NCI-H2227 (cell line): ENCODE results near the gene RTN4RL2.

Source experiments
- DNase-seq: peaks from one replicate; lab custom pipeline; 2025; ENCODE audit not compliant: unreplicated experiment; lab: John Stamatoyannopoulos, UW

The RTN4RL2 gene

GRCh38 chr11:57461841-57462489 lies 1.6 kb downstream of the RTN4RL2 start:
- DNase-seq = no peak

- no peak for DNase-seq
These were observed 2.3 kb downstream of the RTN4RL2 start for GRCh38 chr11:57462597-57462996.

GRCh38 chr11:57463671-57464538 lies 3.6 kb downstream of the RTN4RL2 start:
- DNase-seq = no peak

GRCh38 chr11:57464539-57465181 lies 4.3 kb downstream of the RTN4RL2 start:
- DNase-seq = no peak

GRCh38 chr11:57466680-57467079 lies 6.4 kb downstream of the RTN4RL2 start:
- no peak for DNase-seq

GRCh38 chr11:57467508-57468157 lies 7.3 kb downstream of the RTN4RL2 start:
- no peak for DNase-seq

GRCh38 chr11:57468276-57468675 lies 7.9 kb downstream of the RTN4RL2 start:
- no peak for DNase-seq

- DNase-seq = no peak
These were observed 8.9 kb downstream of the RTN4RL2 start for GRCh38 chr11:57469268-57469667.

- no peak for DNase-seq
These were observed 11.2 kb downstream of the RTN4RL2 start for GRCh38 chr11:57471496-57471895.

GRCh38 chr11:57473285-57473841 lies 13.0 kb downstream of the RTN4RL2 start:
- peak; percentile 29 for DNase-seq

GRCh38 chr11:57474017-57474802 lies 13.9 kb downstream of the RTN4RL2 start:
- no peak for DNase-seq

- no peak for DNase-seq
These were observed 14.4 kb downstream of the RTN4RL2 start for GRCh38 chr11:57474803-57475115.

- no peak for DNase-seq
These were observed 14.9 kb downstream of the RTN4RL2 start for GRCh38 chr11:57475191-57475590.

GRCh38 chr11:57475671-57476046 lies 15.3 kb downstream of the RTN4RL2 start:
- DNase-seq = no peak

GRCh38 chr11:57476047-57476756 lies 15.9 kb downstream of the RTN4RL2 start:
- DNase-seq = no peak

GRCh38 chr11:57476757-57477506 lies 16.6 kb downstream of the RTN4RL2 start:
- no peak for DNase-seq

GRCh38 chr11:57477507-57478189 lies 17.3 kb downstream of the RTN4RL2 start:
- DNase-seq = no peak

GRCh38 chr11:57479021-57479663 lies 18.8 kb downstream of the RTN4RL2 start:
- DNase-seq = no peak
